Measurements from ENCODE around the gene CISD3.
A peak's percentile ranks its signal among the peaks of the same experiment; 100 is the strongest.

Gene CISD3

DNA sequence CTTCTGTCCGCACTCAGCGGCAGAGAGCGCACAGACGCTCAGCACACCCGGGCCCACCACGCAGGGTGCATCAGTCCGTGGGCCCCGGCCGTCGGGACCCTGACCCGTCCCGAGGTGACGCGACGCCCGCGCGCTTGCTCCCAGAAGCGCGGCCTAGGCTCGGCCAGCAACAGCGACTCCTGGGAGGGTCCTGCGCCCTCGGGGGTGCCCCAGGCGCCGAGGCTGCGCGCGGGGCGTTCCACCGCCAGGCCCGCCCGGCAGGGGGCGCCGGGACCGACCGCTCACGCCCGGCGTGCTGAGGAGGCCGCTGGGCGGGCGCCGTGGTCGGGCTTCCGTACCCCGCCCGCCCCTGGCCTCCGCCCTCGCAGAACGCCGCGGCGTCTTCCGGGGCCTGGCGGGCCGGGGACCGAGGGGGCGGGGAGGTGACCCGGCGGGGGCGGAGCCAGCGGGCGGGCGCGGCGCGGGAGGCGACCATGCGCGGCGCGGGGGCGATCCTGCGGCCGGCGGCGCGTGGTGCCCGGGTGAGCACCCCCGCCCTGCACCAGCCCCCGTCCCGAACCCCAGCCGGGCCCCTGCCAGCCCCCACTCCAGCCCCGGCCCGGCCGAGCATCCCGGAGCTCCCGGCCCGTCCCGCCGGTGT lies at the start of gene CISD3:
CISD3 (plus strand) TSS at position 456 of the 640 bp plus-strand sequence; CDS start at position 474, 18 bp downstream.
- Mint-ChIP-seq H3K9me3 (no peaks in the 10 kb centered on the region), H3K4me3 (peak within 1 kb of the TSS; percentile 96), H3K27me3 (ENCODE audit: low read depth) (no peaks in the 10 kb centered on the region), H3K36me3 (ENCODE audit: low read depth) (peaks cover 30% of the 10 kb centered on the region), H3K27ac (peak within 1 kb of the TSS; percentile 95), H3K4me1 (ENCODE audit: low read depth) (peaks cover 56% of the 10 kb centered on the region)
- DNase-seq (ENCODE audit: low spot score): peak; percentile 88

DNA sequence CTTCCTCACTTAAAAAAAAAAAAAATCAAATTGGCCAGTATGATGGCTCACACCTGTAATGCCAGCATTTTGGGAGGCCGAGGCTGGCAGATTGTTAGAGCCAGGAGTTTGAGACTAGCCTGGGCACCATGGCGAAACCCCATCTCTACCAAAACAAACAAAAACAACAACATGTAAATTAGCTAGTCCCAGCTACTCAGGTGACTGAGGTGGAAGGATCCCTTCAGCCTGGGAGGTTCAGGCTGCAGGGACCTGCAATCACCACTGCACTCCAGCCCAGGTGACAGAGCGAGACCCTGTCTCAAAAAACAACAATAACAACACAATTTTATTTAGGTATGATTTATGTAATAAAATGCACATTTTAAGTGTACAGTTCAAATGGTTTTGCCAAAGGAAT lies 49.0 kb upstream of the CISD3 start:
- no peaks in the 10 kb centered on the region for H3K9me3 Mint-ChIP-seq
- no peaks in the 10 kb centered on the region for H3K36me3 Mint-ChIP-seq (ENCODE audit: low read depth)
- H3K4me1 Mint-ChIP-seq (ENCODE audit: low read depth): peaks cover 6% of the 10 kb centered on the region
- DNase-seq (ENCODE audit: low spot score): no peak
- H3K27me3 Mint-ChIP-seq (ENCODE audit: low read depth): no peaks in the 10 kb centered on the region
- H3K27ac Mint-ChIP-seq: no peak overlapping the region
- no peak overlapping the region for H3K4me3 Mint-ChIP-seq

- DNase-seq (ENCODE audit: low spot score): no peak
- no peaks in the 10 kb centered on the region for H3K4me1 Mint-ChIP-seq (ENCODE audit: low read depth)
- H3K9me3 Mint-ChIP-seq: no peaks in the 10 kb centered on the region
- H3K27me3 Mint-ChIP-seq (ENCODE audit: low read depth): peaks cover 2% of the 10 kb centered on the region
- no peak overlapping the region for H3K27ac Mint-ChIP-seq
- no peak overlapping the region for H3K4me3 Mint-ChIP-seq
- no peaks in the 10 kb centered on the region for H3K36me3 Mint-ChIP-seq (ENCODE audit: low read depth)
These were observed 44.6 kb upstream of the CISD3 start for GRCh38 chr17:38685491-38685890.

- no peaks in the 10 kb centered on the region for H3K36me3 Mint-ChIP-seq (ENCODE audit: low read depth)
- H3K27ac Mint-ChIP-seq: no peak overlapping the region
- H3K4me3 Mint-ChIP-seq: no peak overlapping the region
- H3K4me1 Mint-ChIP-seq (ENCODE audit: low read depth): no peaks in the 10 kb centered on the region
- no peaks in the 10 kb centered on the region for H3K9me3 Mint-ChIP-seq
- no peak for DNase-seq (ENCODE audit: low spot score)
- H3K27me3 Mint-ChIP-seq (ENCODE audit: low read depth): peaks cover 2% of the 10 kb centered on the region
These were observed 42.9 kb upstream of the CISD3 start for GRCh38 chr17:38687286-38687685.

GRCh38 chr17:38690386-38690785 lies 39.8 kb upstream of the CISD3 start:
- Mint-ChIP-seq H3K36me3 (ENCODE audit: low read depth) (no peaks in the 10 kb centered on the region), H3K27ac (no peak overlapping the region), H3K9me3 (no peaks in the 10 kb centered on the region), H3K4me3 (no peak overlapping the region), H3K4me1 (ENCODE audit: low read depth) (no peaks in the 10 kb centered on the region), H3K27me3 (ENCODE audit: low read depth) (peaks cover 2% of the 10 kb centered on the region)
- no peak for DNase-seq (ENCODE audit: low spot score)

DNA sequence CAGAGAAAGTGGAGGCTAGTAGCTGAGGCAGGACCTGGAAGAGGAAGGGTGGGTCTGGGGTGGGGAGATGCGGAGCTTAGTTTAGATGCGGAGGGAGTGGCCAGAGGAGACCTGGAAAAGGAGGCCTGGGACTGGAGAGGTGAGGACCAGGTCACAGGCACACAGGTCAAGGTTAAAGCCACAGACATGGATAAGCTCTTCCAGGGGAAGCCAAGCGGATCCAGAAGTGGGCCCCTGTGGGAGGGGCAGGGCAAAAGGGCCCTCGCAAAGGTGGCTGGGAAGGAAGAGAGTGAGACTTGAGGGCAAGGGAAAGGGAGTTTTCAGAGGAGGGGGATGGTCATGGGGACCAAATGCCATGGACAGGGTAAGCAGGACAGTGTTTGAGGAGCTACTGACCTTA lies 39.0 kb upstream of the CISD3 start:
- DNase-seq (ENCODE audit: low spot score): no peak
- no peaks in the 10 kb centered on the region for H3K4me1 Mint-ChIP-seq (ENCODE audit: low read depth)
- H3K36me3 Mint-ChIP-seq (ENCODE audit: low read depth): no peaks in the 10 kb centered on the region
- no peaks in the 10 kb centered on the region for H3K9me3 Mint-ChIP-seq
- H3K27ac Mint-ChIP-seq: no peak overlapping the region
- H3K4me3 Mint-ChIP-seq: no peak overlapping the region
- peaks cover 2% of the 10 kb centered on the region for H3K27me3 Mint-ChIP-seq (ENCODE audit: low read depth)

- Mint-ChIP-seq H3K36me3 (ENCODE audit: low read depth) (no peaks in the 10 kb centered on the region), H3K4me3 (no peak overlapping the region), H3K27me3 (ENCODE audit: low read depth) (no peaks in the 10 kb centered on the region), H3K27ac (no peak overlapping the region), H3K9me3 (no peaks in the 10 kb centered on the region), H3K4me1 (ENCODE audit: low read depth) (peaks cover 14% of the 10 kb centered on the region)
- DNase-seq (ENCODE audit: low spot score): no peak
These were observed 36.3 kb upstream of the CISD3 start for GRCh38 chr17:38693700-38694329.

DNA sequence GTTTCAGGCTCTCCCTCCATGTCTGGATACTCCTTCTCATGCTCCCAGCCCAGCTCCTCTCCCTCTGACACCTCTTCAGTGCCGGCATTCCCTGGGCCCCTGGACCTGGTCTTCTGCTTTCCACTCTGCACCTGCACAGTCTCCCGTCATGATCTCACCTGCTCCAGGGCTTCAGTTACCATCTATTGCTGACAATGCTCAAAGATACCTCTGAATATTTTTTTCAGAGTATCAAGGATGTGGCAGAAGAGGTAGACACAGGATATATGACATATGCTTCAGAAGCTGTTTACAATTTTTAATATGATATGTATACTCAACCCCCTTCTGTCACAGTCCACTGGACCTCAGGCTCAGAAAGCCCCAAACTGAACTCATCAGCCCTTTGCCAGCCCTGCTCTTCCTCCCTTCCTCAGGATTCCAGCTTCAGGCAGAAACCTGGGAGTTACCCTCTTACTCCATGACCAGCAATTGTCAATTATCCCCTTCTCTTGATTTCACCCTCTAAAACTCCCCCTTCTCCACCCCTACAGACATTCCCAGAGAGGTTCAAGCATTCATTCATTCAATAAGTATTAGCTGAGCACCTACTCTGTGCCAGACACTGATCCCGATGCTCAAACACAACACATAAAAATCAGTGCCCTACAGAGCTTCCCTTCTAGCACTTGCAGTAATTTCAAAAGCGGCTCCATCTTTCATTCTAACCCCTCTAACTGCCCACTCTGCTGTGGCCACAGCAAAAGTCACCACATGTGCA lies 32.9 kb upstream of the CISD3 start:
- Mint-ChIP-seq H3K27ac (peak overlapping the region; percentile 57), H3K36me3 (ENCODE audit: low read depth) (no peaks in the 10 kb centered on the region), H3K4me3 (peak overlapping the region; percentile 16), H3K9me3 (no peaks in the 10 kb centered on the region), H3K27me3 (ENCODE audit: low read depth) (no peaks in the 10 kb centered on the region), H3K4me1 (ENCODE audit: low read depth) (peaks cover 31% of the 10 kb centered on the region)
- DNase-seq (ENCODE audit: low spot score): no peak

DNA sequence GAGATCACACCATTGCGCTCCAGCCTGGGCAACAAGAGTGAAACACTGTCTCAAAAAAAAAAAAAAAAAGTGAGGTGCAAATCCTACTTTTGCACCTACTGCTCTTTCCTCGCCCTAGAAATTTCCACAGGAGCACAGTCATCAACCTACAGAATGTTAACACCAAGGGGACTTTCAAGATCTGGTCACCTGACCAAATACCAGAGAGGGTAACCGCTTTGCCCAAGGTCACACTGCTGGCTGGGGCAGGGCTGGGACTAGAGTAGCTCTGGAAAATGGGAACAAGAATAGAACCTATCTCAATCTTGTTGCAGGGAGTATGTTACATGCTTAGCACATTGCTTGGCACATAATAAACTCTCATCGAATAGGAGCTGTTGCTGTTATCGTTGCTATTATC lies 31.4 kb upstream of the CISD3 start:
- H3K4me1 Mint-ChIP-seq (ENCODE audit: low read depth): peaks cover 38% of the 10 kb centered on the region
- no peaks in the 10 kb centered on the region for H3K9me3 Mint-ChIP-seq
- H3K4me3 Mint-ChIP-seq: no peak overlapping the region
- H3K27ac Mint-ChIP-seq: no peak overlapping the region
- H3K36me3 Mint-ChIP-seq (ENCODE audit: low read depth): no peaks in the 10 kb centered on the region
- no peaks in the 10 kb centered on the region for H3K27me3 Mint-ChIP-seq (ENCODE audit: low read depth)
- no peak for DNase-seq (ENCODE audit: low spot score)

GRCh38 chr17:38701504-38702165 lies 28.5 kb upstream of the CISD3 start:
- Mint-ChIP-seq H3K36me3 (ENCODE audit: low read depth) (peaks cover 4% of the 10 kb centered on the region), H3K4me1 (ENCODE audit: low read depth) (peaks cover 44% of the 10 kb centered on the region), H3K9me3 (no peaks in the 10 kb centered on the region), H3K4me3 (peak overlapping the region; percentile 58), H3K27ac (peak overlapping the region; percentile 94), H3K27me3 (ENCODE audit: low read depth) (no peaks in the 10 kb centered on the region)
- DNase-seq (ENCODE audit: low spot score): peak; percentile 88

GRCh38 chr17:38702166-38702915 lies 27.8 kb upstream of the CISD3 start:
- Mint-ChIP-seq H3K9me3 (no peaks in the 10 kb centered on the region), H3K27ac (peak overlapping the region; percentile 97), H3K4me1 (ENCODE audit: low read depth) (peaks cover 41% of the 10 kb centered on the region), H3K4me3 (peak overlapping the region; percentile 94), H3K27me3 (ENCODE audit: low read depth) (no peaks in the 10 kb centered on the region), H3K36me3 (ENCODE audit: low read depth) (peaks cover 8% of the 10 kb centered on the region)
- DNase-seq (ENCODE audit: low spot score): peak; percentile 78

- H3K4me1 Mint-ChIP-seq (ENCODE audit: low read depth): peaks cover 39% of the 10 kb centered on the region
- H3K36me3 Mint-ChIP-seq (ENCODE audit: low read depth): peaks cover 12% of the 10 kb centered on the region
- peak overlapping the region; percentile 97 for H3K27ac Mint-ChIP-seq
- DNase-seq (ENCODE audit: low spot score): no peak
- H3K27me3 Mint-ChIP-seq (ENCODE audit: low read depth): no peaks in the 10 kb centered on the region
- H3K4me3 Mint-ChIP-seq: peak overlapping the region; percentile 94
- H3K9me3 Mint-ChIP-seq: no peaks in the 10 kb centered on the region
These were observed 27.0 kb upstream of the CISD3 start for GRCh38 chr17:38702916-38703741.
